ENCODE measurements around the gene CRAT. TPM values are rescaled to one million over a fixed set of nuclear protein-coding genes. Genes with fewer than 3 reads are reported as not detected.

CRAT gene
- total RNA-seq, 1 experiment from 2014 or later = 7.1 TPM

DNA sequence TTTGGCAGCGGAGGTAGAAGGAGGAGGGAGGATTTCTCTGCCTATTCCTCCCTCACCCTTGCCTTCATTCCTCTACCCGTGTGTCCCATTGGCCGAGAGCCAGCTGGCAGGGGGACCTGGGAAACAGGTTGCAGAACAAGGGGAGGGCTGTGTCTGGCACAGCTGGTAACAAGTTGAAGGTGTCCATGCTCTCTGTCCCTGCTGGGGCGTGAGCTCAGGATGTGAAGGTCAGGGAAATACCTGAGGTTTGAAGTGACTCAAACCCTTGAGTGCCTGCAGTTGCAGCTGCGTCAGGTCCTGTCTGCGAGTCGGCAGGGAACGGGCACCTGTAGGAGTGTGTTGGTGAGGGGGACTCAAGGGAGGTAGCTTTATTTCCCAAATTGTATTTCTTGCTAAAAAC is 58.0 kb downstream of the CRAT start:
- Mint-ChIP-seq H3K4me3 (ENCODE audit: low read depth, unreplicated experiment) (peak overlapping the region; percentile 26), H3K4me1 (ENCODE audit: low read depth, unreplicated experiment) (no peaks in the 10 kb centered on the region), H3K27ac (ENCODE audit: unreplicated experiment) (peak overlapping the region; percentile 94), H3K36me3 (ENCODE audit: insufficient read depth, unreplicated experiment) (peaks cover 6% of the 10 kb centered on the region), H3K27me3 (ENCODE audit: unreplicated experiment) (no peaks in the 10 kb centered on the region), H3K9me3 (ENCODE audit: low read depth, unreplicated experiment) (no peaks in the 10 kb centered on the region)
- intact Hi-C loops (cut with micrococcal nuclease; ENCODE audit: unreplicated experiment) = no loop called here
- no TSS peak for BruUV-seq (replicated peaks)
- peak; percentile 95 for DNase-seq
- CTCF ChIA-PET = interaction anchor here (0.9 to 1.0 kb wide), 2 partner anchors 16 to 24 kb away, joined by 4 to 5 read pairs; partner anchors contain the start of genes MIGA2 and SH3GLB2
- TF ChIP-seq, protein P1, sequence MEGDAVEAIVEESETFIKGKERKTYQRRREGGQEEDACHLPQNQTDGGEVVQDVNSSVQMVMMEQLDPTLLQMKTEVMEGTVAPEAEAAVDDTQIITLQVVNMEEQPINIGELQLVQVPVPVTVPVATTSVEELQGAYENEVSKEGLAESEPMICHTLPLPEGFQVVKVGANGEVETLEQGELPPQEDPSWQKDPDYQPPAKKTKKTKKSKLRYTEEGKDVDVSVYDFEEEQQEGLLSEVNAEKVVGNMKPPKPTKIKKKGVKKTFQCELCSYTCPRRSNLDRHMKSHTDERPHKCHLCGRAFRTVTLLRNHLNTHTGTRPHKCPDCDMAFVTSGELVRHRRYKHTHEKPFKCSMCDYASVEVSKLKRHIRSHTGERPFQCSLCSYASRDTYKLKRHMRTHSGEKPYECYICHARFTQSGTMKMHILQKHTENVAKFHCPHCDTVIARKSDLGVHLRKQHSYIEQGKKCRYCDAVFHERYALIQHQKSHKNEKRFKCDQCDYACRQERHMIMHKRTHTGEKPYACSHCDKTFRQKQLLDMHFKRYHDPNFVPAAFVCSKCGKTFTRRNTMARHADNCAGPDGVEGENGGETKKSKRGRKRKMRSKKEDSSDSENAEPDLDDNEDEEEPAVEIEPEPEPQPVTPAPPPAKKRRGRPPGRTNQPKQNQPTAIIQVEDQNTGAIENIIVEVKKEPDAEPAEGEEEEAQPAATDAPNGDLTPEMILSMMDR (IDR thresholded peaks at IDR 0.05; ENCODE audit: unreplicated experiment) = no peak

Other genes starting within 250 kb of the CRAT start
- 3.7 and 4.1 TPM in 2 replicates for gene KYAT1, start 228.8 kb downstream of the CRAT start, total RNA-seq (2022)
- 28.7 and 29.9 TPM in 2 replicates for gene LRRC8A, start 228.7 kb downstream of the CRAT start, total RNA-seq (2022)
- 0.66 TPM in 1 of 2 replicates, not detected in the other for gene PHYHD1, start 189.8 kb downstream of the CRAT start, total RNA-seq (2022)
- 14.6 and 14.7 TPM in 2 replicates for gene DOLK, start 163.2 kb downstream of the CRAT start, total RNA-seq (2022)
- gene NUP188, start 163.1 kb downstream of the CRAT start, total RNA-seq (2022) = 34.3 and 49.6 TPM in 2 replicates
- gene SH3GLB2, start 82.5 kb downstream of the CRAT start, total RNA-seq (2022) = 66.5 and 83.8 TPM in 2 replicates
- gene MIGA2, start 74.2 kb downstream of the CRAT start, total RNA-seq (2022) = 17.8 and 21.2 TPM in 2 replicates
- gene DOLPP1, start 29.7 kb downstream of the CRAT start, total RNA-seq (2022) = 14.4 and 16.1 TPM in 2 replicates
- gene PTPA, start 622 bp upstream of the CRAT start, total RNA-seq (2022) = 76.2 and 83.3 TPM in 2 replicates
- gene IER5L, start 67.5 kb upstream of the CRAT start, total RNA-seq (2022) = 53.1 and 60.3 TPM in 2 replicates